Right lobe of liver (tissue), 4 donors: ENCODE measurements around the gene LBR.

Experiments
- CTCF ChIP-seq, 4 donors: fragments of 200-600 bp in 3 of 4; fragments of 450-650 bp in 1 of 4; IDR thresholded peaks; one replicate each; pipeline versions ENCODE4 v1.5.1 to v1.8.0; 2016 to 2022; ENCODE audit warnings: antibody characterized with exemption in 4 of 4, mild to moderate bottlenecking in 2 of 4
- POLR2A ChIP-seq: fragments of 450-650 bp; IDR thresholded peaks from one replicate; pipeline ENCODE4 v1.6.1; 2017; ENCODE audit warnings: antibody characterized with exemption, mild to moderate bottlenecking
- donor health status: DM: no; HTN: no; CAD: no.
- donor health status: DM: no; HTN: no; CAD: no.
- donor health status: DM: no; HTN: yes; CAD: no.

GRCh38 chr1:225435076-225435475 lies 7.2 kb upstream of the LBR start:
- no peak for TF ChIP-seq CTCF (IDR thresholded peaks at IDR 0.05)
- no peak for TF ChIP-seq POLR2A
